ENCODE results near the gene UBE2D1.

GRCh38 chr10:58384544-58384998 is 49.8 kb downstream of the UBE2D1 start:
- no peak for TF ChIP-seq CTCF (IDR thresholded peaks at IDR 0.05)
- TF ChIP-seq EZH2phosphoT487 (IDR thresholded peaks at IDR 0.05), result no peak

All from neural progenitor cell (in vitro differentiated cells).